ENCODE measurements around the gene RBFOX1.

- TF ChIP-seq CTCF (IDR thresholded peaks at IDR 0.05) (no peak), POLR2A (IDR thresholded peaks at IDR 0.05) (no peak)
These were observed 371.0 kb downstream of the RBFOX1 start for GRCh38 chr16:7703672-7704071.

All from heart left ventricle (tissue), 13 donors.